Amniotic epithelial cell (primary cell): ENCODE data around the gene LFNG.

ENCODE experiments used
- DNase-seq: peaks from one replicate; pipeline ENCODE4 v3.0.0-alpha.2; 2010; ENCODE audit warnings: low read depth

The LFNG gene

GRCh38 chr7:2517678-2518507, 1.7 kb upstream of the LFNG start:
- peak; percentile 66 for DNase-seq

- DNase-seq: no peak
These were observed 846 bp upstream of the LFNG start for GRCh38 chr7:2518737-2519118.

- no peak for DNase-seq
These were observed 672 bp downstream of the LFNG start for GRCh38 chr7:2520131-2520760.

- no peak for DNase-seq
These were observed 1.3 kb downstream of the LFNG start for GRCh38 chr7:2520761-2521290.

GRCh38 chr7:2521341-2521745, 1.8 kb downstream of the LFNG start:
- no peak for DNase-seq

- DNase-seq: peak; percentile 62
These were observed 2.5 kb downstream of the LFNG start for GRCh38 chr7:2521952-2522591.

GRCh38 chr7:2522780-2523433, 3.3 kb downstream of the LFNG start:
- peak; percentile 73 for DNase-seq

GRCh38 chr7:2523461-2523936, 3.9 kb downstream of the LFNG start:
- no peak for DNase-seq

- no peak for DNase-seq
These were observed 4.6 kb downstream of the LFNG start for GRCh38 chr7:2523941-2524807.

GRCh38 chr7:2524808-2525657, 5.5 kb downstream of the LFNG start:
- no peak for DNase-seq

- DNase-seq: no peak
These were observed 6.4 kb downstream of the LFNG start for GRCh38 chr7:2525658-2526630.

- DNase-seq: no peak
These were observed 7.3 kb downstream of the LFNG start for GRCh38 chr7:2526659-2527504.

GRCh38 chr7:2527505-2528467, 8.2 kb downstream of the LFNG start:
- DNase-seq: peak; percentile 45

GRCh38 chr7:2528481-2529095, 9.0 kb downstream of the LFNG start:
- no peak for DNase-seq

GRCh38 chr7:2529161-2530070, 9.8 kb downstream of the LFNG start:
- DNase-seq: peak; percentile 52
